HEK293 (cell line): ENCODE results near the gene POLR1H.

Experiments
- CTCF ChIA-PET: fragments of 350-600 bp; formaldehyde crosslinking; extraction: SDS; loops from one replicate; lab custom pipeline; 2021; ENCODE audit warnings: antibody characterized with exemption; lab: Yijun Ruan, JAX
- POLR2A ChIA-PET: fragments of 300-600 bp; formaldehyde crosslinking; extraction: SDS; loops from one replicate; lab custom pipeline; 2020; ENCODE audit warnings: antibody characterized with exemption, inconsistent platforms; lab: Yijun Ruan, JAX
- H3K27ac ChIP-seq: fragments of 200-500 bp; sonication (Bioruptor generic); 2 replicates; pipeline ENCODE4 v1.5.1; 2014; ENCODE audit warnings: low read depth, low read length, control low read depth, inconsistent platforms; ENCODE audit errors: extremely low read depth
- H3K36me3 ChIP-seq, 2 experiments: fragments of 200-500 bp in 1 of 2; sonication (Bioruptor generic) in 1 of 2; 1 replicate in 1 of 2; 2 replicates in 1 of 2; pipeline ENCODE4 v1.5.1; 2014 to 2017; ENCODE audit warnings: inconsistent platforms in 2 of 2, low read length in 2 of 2; ENCODE audit not compliant: control insufficient read depth in 2 of 2, insufficient read depth in 1 of 2
- H3K4me1 ChIP-seq: fragments of 200-500 bp; sonication (Bioruptor generic); 2 replicates; pipeline ENCODE4 v1.5.1; 2014; ENCODE audit warnings: mild to moderate bottlenecking, low read length, inconsistent platforms; ENCODE audit not compliant: control insufficient read depth, insufficient read depth
- H3K4me3 ChIP-seq: 2 replicates; pipeline ENCODE4 v1.5.1; 2011; ENCODE audit warnings: low read depth, mild to moderate bottlenecking, control low read depth, low read length, moderate library complexity
- H3K9me3 ChIP-seq: fragments of 200-500 bp; sonication (Bioruptor generic); 2 replicates; pipeline ENCODE4 v1.5.1; 2014; ENCODE audit warnings: low read depth, low read length, inconsistent platforms; ENCODE audit not compliant: control insufficient read depth, insufficient read depth
- PRDM1 ChIP-seq: fragments of 450-650 bp; formaldehyde crosslinking; IDR thresholded peaks from 2 replicates; pipeline ENCODE4; 2016; ENCODE audit warnings: missing biosample characterization, missing genetic modification characterization
- ZFHX2 ChIP-seq: fragments of 450-650 bp; formaldehyde crosslinking; conservative IDR thresholded peaks from 2 replicates; pipeline ENCODE4 v1.5.1; 2016; ENCODE audit warnings: missing biosample characterization, missing genetic modification characterization
- ZNF140 ChIP-seq: fragments of 450-650 bp; formaldehyde crosslinking; IDR thresholded peaks from 2 replicates; pipeline ENCODE4 v1.5.1; 2016; ENCODE audit warnings: missing biosample characterization, missing genetic modification characterization
- ZNF341 ChIP-seq: fragments of 450-650 bp; formaldehyde crosslinking; IDR thresholded peaks from 2 replicates; pipeline ENCODE4; 2016; ENCODE audit warnings: low read depth, missing biosample characterization, missing genetic modification characterization
- ZNF404 ChIP-seq: fragments of 450-650 bp; formaldehyde crosslinking; IDR thresholded peaks from 2 replicates; pipeline ENCODE4 v1.5.1; 2017; ENCODE audit warnings: missing biosample characterization, missing genetic modification characterization
- ZNF580 ChIP-seq: fragments of 450-650 bp; formaldehyde crosslinking; IDR thresholded peaks from 2 replicates; pipeline ENCODE4 v1.5.1; 2016; ENCODE audit warnings: missing biosample characterization, missing genetic modification characterization
- ZNF664 ChIP-seq: fragments of 450-650 bp; formaldehyde crosslinking; IDR thresholded peaks from 2 replicates; pipeline ENCODE4 v1.5.1; 2016; ENCODE audit warnings: missing biosample characterization, missing genetic modification characterization
- ZNF704 ChIP-seq: fragments of 450-650 bp; formaldehyde crosslinking; IDR thresholded peaks from 2 replicates; pipeline ENCODE4 v1.5.1; 2016; ENCODE audit warnings: missing biosample characterization, missing genetic modification characterization
- ZSCAN23 ChIP-seq: fragments of 450-650 bp; formaldehyde crosslinking; IDR thresholded peaks from 2 replicates; pipeline ENCODE4 v1.5.1; 2016; ENCODE audit warnings: missing biosample characterization, missing genetic modification characterization
- TF ChIP-seq, protein P1 (sequence below): fragments of 450-650 bp; formaldehyde crosslinking; IDR thresholded peaks from 2 replicates; pipeline ENCODE4 v1.5.1; 2017; ENCODE audit warnings: missing biosample characterization, missing genetic modification characterization
- TF ChIP-seq, protein P2 (sequence below): fragments of 450-650 bp; formaldehyde crosslinking; IDR thresholded peaks from 2 replicates; pipeline ENCODE4 v1.5.1; 2016; ENCODE audit warnings: missing biosample characterization, missing genetic modification characterization

The POLR1H gene

GRCh38 chr6:30097902-30098768 is 37.1 kb downstream of the POLR1H start:
- POLR2A ChIA-PET, result interaction anchor here (2.2 kb wide), 1 partner anchor 37 kb away, joined by 6 read pairs; the partner anchor contains the start of gene POLR1H

DNA sequence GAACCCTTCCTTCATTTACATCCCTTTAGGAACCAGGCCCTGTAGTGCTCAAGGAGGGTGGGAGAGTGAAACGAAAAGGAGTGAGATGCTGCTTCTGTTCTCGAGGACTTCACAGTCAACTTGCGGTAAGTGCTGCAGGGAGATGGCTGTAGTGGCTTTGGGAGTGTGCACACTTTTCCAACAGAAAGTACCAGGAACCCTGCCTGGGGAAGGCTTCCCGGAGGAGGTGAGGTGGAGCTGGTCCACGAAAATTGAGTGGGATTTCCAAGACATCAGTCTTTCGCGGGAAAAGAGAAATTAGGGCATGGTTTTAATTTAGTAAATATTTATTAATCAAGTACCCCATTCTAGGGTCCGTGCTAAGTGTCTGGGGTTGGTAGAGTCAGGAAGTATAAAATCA is 39.1 kb downstream of the POLR1H start:
- H3K4me3 ChIP-seq, result no peak overlapping the region
- H3K9me3 ChIP-seq, result no peaks in the 10 kb centered on the region
- TF ChIP-seq ZNF704 (tag by site-specific recombination) (no peak), ZNF140 (tag by site-specific recombination) (no peak)
- POLR2A ChIA-PET, result no interaction called here
- CTCF ChIA-PET, result interaction anchor here (0.6 to 0.8 kb wide), 3 partner anchors 26 to 34 kb away, joined by 3 to 4 read pairs (median 3); no protein-coding TSS in a partner anchor
- no peaks in the 10 kb centered on the region for H3K36me3 ChIP-seq
- H3K27ac ChIP-seq, result no peak overlapping the region
- H3K4me1 ChIP-seq, result peaks cover 15% of the 10 kb centered on the region

More at GRCh38 chr6:30097902-30098768, 37.1 kb downstream of the POLR1H start:
- Histone ChIP-seq H3K4me3 (no peak overlapping the region), H3K9me3 (no peaks in the 10 kb centered on the region), H3K36me3 (no peaks in the 10 kb centered on the region), H3K27ac (no peak overlapping the region), H3K4me1 (peaks cover 15% of the 10 kb centered on the region; the same call in 1 of the 2 replicates)
- CTCF ChIA-PET, result interaction anchor here (0.6 to 1.3 kb wide), 4 partner anchors 18 to 260 kb away, joined by 3 to 5 read pairs (median 4); partner anchors contain the start of gene POLR1H
- peak; percentile 83 for TF ChIP-seq ZNF341 (tag by site-specific recombination)
- TF ChIP-seq PRDM1 (tag by site-specific recombination), result peak; percentile 60
- TF ChIP-seq, protein P1, sequence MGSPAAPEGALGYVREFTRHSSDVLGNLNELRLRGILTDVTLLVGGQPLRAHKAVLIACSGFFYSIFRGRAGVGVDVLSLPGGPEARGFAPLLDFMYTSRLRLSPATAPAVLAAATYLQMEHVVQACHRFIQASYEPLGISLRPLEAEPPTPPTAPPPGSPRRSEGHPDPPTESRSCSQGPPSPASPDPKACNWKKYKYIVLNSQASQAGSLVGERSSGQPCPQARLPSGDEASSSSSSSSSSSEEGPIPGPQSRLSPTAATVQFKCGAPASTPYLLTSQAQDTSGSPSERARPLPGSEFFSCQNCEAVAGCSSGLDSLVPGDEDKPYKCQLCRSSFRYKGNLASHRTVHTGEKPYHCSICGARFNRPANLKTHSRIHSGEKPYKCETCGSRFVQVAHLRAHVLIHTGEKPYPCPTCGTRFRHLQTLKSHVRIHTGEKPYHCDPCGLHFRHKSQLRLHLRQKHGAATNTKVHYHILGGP, result no peak
- no peak for TF ChIP-seq ZNF664 (tag by site-specific recombination)
- no peak for TF ChIP-seq ZNF404 (tag by site-specific recombination)

GRCh38 chr6:30100585-30101443 is 39.7 kb downstream of the POLR1H start:
- CTCF ChIA-PET, result interaction anchor here (0.8 to 5.7 kb wide), 15 partner anchors 10 to 398 kb away, joined by 3 to 74 read pairs (median 9); partner anchors contain the start of gene POLR1H
- Histone ChIP-seq H3K9me3 (no peaks in the 10 kb centered on the region), H3K27ac (no peak overlapping the region), H3K4me3 (peak overlapping the region; percentile 44), H3K36me3 (no peaks in the 10 kb centered on the region), H3K4me1 (peaks cover 15% of the 10 kb centered on the region)
- POLR2A ChIA-PET, result interaction anchor here (0.6 to 1.7 kb wide), 9 partner anchors 9 to 225 kb away, joined by 3 to 36 read pairs (median 5); partner anchors contain the start of genes POLR1H, PPP1R11, TRIM26 and TRIM39
- TF ChIP-seq ZFHX2 (tag by site-specific recombination) (peak; percentile 40; the same call in 1 of the 2 replicates), ZSCAN23 (tag by site-specific recombination) (no peak), ZNF580 (tag by site-specific recombination) (no peak)
- TF ChIP-seq, protein P2, sequence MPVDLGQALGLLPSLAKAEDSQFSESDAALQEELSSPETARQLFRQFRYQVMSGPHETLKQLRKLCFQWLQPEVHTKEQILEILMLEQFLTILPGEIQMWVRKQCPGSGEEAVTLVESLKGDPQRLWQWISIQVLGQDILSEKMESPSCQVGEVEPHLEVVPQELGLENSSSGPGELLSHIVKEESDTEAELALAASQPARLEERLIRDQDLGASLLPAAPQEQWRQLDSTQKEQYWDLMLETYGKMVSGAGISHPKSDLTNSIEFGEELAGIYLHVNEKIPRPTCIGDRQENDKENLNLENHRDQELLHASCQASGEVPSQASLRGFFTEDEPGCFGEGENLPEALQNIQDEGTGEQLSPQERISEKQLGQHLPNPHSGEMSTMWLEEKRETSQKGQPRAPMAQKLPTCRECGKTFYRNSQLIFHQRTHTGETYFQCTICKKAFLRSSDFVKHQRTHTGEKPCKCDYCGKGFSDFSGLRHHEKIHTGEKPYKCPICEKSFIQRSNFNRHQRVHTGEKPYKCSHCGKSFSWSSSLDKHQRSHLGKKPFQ (tag by site-specific recombination), result no peak
